ENCODE measurements around the gene CETN3.
"Not testable (repeated sequence)": the region's sequence is repeated elsewhere in the genome, so short reads cannot be mapped to it uniquely, and the experiment has no call there.

The CETN3 gene

GRCh38 chr5:90381213-90381929 lies 28.2 kb downstream of the CETN3 start:
- DNase-seq: no peak

DNA sequence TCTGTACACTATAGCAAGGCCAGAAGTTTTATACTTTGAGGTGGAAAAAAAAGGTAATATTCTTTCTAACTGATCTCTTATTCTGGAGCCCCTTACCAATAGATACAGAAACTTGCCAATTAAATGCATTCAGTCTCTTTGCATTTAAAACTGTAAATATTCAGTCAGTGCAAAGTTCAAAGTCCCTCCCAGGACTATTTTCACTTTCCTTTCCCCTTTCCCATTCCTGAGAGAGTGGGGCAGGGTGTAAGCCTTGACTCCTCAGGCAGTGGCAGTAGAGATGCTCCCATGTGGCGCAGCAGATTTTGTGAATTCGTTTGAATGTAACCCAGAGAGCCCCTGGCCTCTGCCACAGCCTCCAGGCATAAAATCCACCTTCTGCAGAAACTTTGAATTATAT lies 29.9 kb downstream of the CETN3 start:
- no peak for DNase-seq

DNA sequence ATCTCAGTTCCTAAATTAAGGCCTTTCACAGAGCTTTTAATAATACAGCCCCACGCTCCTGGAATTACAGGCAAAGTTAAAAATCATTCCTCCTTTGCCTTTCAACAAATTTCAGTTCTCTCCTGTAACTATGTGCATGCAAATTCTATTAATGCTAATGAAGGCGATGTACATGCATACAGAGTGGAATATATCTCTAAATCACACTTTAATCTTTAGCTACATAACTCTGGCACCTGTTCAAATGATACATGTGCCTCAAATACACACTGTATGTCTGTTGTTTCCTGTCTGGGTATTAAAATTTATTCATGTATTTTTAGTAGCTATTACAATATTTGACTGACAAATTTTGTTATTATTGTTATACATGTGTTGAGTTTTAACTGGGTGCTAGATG lies 30.8 kb downstream of the CETN3 start:
- DNase-seq: no peak

- not testable (repeated sequence) for DNase-seq
Observed at GRCh38 chr5:90371269-90371668, 38.3 kb downstream of the CETN3 start.

DNA sequence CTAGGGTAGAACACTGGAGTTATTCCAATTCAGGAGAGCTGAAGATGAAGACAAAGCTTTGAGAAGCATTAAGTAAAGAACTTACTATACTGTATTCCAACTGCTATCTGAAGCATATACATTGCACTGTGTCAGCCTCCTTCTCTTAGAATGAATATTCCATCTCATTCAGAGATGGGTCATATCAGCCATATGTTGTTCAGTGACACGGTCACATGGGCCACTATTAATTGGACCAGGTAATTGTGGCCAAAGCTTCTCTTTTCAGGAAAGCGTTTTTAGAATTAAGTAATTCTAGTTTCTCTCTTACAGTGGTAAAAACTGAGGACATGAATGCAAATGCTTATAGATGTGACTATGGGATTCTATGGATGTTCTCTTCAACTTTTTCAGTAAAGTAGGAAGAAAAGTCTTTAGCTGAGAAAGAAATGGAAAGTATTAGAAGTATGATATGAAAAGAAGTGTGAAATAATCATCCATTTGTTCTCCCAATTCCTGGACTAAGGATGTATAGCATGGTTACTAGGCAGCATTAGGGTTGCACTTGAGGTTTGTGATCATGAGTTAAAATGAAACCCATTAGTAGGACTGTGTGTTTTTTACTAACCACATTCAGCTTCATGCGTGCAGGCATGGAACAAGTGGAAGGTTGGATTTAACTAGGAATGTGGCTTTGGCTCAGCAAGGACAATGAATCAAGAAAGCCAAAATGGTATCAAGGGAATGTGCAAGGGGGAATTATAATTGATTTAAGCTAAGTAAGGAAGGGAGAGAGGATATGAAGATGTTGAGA lies 40.9 kb downstream of the CETN3 start:
- no peak for DNase-seq

- no peak for DNase-seq
Observed at GRCh38 chr5:90367879-90368278, 41.7 kb downstream of the CETN3 start.

- DNase-seq: peak in 1 of 2 experiments; percentile 16
Observed at GRCh38 chr5:90366948-90367347, 42.6 kb downstream of the CETN3 start.

- no peak for DNase-seq
Observed at GRCh38 chr5:90365328-90365727, 44.2 kb downstream of the CETN3 start.

DNA sequence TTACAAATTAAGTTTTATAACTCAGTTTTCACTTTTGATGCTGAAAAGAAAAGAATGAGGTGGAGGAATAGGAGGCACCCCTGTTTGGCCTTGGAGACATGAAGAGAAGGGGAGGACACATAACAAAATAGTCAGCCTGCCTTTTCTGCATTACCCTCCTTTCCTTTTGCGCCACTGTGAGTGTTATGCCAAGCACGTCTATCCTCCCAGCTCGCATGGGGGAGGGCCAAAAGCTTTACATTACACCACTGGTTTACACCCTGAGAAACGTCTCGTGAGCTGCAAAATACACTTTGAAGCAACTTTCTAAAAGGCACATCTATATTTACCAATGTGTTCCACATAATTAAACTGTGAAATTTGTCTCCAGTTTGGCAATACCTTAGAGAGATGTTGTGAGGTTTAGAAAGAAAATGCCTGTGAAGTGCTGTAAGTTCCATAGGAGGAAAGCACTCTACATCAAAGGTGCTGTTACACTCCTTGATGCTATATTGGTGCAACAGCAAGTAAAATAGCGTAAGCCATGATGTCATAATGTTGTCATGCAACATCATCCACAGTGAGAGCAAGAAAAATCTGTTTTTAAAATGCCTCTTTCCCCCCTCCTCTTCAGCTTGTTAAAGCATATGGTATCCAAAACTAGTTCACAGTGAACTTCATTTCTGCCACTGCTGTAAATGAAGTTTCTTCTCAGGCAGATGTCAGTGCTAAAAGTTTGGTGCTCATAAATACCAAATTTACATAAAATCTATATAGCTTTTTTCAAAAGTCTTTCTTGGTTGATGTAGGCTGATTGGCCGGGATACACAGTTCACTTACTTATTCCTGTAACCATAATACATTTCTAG lies 50.3 kb downstream of the CETN3 start:
- DNase-seq: no peak

DNA sequence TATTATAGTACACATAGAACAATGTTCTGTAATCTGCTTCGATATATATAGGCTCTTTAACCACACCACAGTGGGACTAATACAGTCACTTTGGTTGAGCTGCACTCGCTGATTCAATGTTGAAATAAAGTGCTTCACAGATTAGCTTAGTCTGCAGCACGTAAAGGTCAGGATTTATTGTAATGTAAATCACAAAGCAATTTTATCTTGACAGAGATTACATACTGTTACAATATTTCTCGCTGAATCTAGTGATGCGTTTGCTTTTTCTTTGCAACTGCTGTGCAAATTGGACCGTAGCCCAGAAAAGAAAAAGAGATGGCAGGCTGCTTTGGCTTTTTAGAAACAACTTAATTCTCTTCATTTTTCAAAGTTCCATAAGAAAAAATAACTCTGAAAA lies 52.9 kb downstream of the CETN3 start:
- peak; percentile 22 to 82 for DNase-seq

- no peak for DNase-seq
Observed at GRCh38 chr5:90356176-90356575, 53.4 kb downstream of the CETN3 start.

DNA sequence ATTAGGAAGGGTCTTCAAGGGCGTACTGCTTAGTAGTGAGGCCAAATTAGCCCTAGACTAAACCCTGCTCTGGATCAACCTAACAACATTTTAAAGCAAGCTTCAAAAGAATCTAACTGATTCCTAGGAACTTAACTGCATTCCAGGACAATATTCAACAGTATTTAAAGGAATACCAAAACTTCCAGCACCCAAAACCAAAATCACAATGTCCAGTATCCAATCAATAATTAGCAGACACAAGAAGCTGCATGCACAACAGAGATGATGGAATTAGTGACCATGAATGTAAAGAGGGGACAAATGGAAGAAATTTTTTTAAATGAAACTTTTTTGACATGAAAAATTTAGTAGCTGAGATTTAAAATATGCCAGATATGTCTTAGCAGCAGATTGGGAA lies 53.9 kb downstream of the CETN3 start:
- DNase-seq: no peak

DNA sequence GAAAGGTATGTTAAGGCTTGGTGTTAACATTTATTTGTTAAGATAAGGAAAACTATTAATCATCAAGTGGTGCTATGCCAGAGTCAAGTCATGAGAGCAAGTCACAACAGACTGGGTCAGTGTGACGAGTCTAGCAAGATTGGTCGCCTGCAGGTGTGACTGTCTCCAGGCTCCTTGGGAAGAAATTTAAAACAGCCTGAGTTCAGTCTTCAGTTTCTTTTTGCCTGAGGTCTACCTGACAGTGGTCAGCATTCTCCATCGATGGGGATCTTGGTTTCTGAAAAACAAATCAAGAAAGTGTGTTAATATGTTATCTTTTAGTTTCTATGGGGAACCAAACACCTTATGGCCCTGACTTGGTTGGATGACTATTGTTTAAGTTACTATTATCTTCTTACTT lies 56.3 kb downstream of the CETN3 start:
- DNase-seq: no peak

GRCh38 chr5:90351101-90351500 lies 58.5 kb downstream of the CETN3 start:
- DNase-seq: no peak

DNA sequence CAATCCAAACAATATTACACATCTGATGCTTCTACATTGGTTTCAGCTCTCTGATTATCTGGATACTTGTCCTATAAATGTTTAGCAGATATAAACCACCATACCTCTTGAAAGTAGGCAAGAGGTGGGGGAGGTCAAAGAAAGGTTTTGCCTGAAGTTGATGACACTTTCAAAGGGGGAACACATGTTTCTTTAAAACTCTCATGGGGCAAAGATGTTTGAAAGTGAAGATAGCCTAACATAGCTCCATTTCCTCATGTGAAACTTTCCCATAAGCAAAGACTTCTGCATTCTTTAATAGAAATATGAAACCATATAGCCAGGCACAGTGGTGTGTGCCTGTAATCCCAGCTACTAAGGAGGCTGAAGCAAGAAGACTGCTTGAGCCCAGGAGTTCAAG lies 62.1 kb downstream of the CETN3 start:
- DNase-seq: no peak

GRCh38 chr5:90345684-90346083 lies 63.9 kb downstream of the CETN3 start:
- no peak for DNase-seq

DNA sequence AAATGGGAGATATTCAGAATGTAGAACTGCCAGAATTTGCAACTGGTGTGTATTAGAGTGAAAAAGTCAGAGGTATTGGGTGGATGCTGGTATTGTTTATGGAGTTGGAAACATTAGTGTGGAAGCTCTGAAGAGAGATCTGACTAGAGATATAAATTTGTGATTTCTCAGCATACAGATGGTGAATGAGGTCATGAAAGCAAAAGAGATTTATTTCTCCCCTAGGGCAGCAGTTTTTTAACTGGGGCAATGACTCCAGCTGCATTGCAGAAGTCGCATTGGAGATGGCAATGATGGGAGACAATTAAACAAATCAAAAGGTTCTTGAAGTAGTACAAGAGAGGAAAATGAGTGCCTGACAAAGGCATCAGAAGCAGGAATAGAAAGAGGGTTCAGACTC lies 64.9 kb downstream of the CETN3 start:
- DNase-seq: no peak

DNA sequence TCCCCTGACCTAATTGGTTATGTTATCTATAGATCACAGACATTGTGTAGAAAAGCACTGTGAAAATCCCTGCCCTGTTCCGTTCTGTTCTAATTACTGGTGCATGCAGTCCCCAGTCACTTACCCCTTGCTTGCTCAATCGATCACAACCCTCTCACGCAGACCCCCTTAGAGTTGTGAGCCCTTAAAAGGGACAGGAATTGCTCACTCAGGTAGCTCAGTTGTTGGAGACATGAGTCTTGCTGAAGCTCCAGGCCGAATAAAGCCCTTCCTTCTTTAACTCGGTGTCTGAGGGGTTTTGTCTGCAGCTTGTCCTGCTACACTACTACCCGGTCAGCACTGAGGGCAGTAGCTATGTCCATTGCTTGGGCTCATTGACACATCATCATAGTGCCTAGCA lies 65.8 kb downstream of the CETN3 start:
- not testable (repeated sequence) for DNase-seq

DNA sequence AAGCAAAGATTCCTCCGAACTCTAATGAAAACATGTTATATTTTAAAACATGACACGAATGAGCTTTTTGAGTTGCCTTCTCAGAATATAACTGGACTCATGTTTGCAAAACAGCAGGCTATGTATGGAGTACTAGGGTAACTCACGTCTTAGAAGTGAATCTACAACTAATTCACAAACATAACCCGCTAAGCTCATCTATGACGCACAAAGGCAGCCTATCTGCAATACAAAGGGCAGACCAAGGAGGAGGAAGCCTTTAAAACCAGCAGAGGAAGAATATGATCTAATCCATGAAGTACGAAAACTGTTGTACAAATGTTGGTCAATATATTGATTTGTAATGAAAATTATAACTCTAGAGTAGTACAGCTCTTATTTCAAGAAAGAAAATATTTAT lies 67.0 kb downstream of the CETN3 start:
- no peak for DNase-seq

Data from NCI-H2081 (cell line).